HuH-7 (cell line): Measurements from ENCODE around the gene CDH15.
"Not testable (repeated sequence)": the region's sequence is repeated elsewhere in the genome, so short reads cannot be mapped to it uniquely, and the experiment has no call there.

Source experiments
- DNase-seq: peaks from one replicate; pipeline ENCODE4 v3.0.0; 2011; ENCODE audit warnings: low spot score

Gene CDH15

DNA sequence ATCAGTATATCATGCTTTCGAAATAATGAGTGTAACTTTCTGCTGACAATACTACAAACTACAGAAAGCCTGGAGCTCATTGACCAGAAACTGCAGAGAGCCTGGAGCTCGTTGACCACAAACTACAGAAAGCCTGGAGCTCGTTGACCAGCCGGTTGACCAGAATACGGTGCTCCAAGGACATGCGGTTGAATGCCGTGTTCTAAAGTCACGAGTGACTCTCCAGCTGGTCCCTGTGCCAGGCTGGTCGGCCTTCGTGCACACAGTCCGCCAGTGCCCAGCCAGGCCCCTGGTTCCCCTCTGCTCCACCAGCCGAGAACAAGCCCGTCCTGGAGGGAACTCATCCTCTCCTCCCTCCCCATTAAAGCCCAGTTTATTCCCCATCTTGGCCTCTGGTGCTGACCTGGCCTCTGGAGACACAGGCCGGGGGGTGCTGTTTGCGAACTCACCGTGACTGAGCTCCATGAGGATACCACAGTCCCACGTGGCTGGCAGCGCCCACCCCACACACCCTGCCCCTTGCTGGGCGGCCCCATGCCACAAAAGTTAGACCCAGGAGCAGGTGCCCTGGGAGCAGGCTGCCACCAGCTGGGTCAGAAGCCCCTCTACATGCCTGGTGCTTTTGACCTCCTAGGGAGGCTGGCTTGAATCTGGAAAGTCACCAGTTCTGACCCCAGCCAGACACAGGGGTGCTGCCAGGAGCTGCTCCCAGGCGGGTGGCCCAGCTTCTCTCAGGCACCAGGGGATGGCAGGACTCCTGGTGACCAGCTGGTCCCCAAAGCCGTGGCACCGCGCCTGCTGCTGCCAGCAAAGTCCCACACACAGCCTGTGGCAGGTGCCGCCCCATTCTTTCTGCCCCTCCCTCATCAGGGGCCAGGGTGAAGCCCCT lies 15.5 kb upstream of the CDH15 start:
- DNase-seq: no peak

DNA sequence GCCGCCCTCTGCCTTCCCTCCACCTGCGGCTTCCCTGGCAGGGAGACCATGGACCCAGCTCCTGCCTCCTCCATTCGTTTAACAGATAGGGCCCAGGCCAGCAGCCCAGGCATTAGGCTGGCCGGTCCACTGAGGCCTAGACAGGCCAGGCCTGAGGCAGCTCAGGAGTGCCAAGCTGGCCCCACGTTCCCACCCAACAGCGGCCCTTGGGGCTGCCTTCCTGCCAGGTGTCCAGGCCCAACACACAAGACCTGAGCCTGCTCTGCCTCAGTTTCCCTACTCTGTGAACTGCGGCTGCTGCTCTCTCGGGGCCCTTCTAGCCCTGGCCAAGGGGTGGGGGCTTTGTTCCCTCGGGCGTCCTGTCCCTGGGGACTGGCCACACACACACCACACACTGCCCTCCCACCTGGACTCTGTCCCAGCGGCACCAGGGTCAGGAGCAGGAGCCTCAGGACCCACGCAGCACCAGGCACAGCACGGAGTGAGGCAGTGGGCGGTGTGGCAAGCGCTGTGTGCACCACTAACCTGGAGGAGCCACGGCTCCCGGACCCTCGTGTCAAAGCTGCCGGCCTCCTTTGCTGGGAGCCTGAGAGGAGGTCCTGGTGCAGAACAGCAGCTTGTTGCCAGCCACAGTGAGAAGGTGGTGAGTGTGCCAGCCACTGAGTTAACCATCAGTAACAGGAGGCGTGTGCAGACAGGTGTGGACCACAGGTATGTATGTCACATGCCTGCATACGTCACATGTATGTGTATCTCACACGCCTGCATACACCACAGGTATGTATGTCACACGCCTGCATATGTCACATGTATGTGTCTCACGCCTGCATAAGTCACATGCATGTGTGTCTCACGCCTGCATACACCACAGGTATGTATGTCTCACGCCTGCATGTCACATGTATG lies 14.6 kb upstream of the CDH15 start:
- DNase-seq: no peak

DNA sequence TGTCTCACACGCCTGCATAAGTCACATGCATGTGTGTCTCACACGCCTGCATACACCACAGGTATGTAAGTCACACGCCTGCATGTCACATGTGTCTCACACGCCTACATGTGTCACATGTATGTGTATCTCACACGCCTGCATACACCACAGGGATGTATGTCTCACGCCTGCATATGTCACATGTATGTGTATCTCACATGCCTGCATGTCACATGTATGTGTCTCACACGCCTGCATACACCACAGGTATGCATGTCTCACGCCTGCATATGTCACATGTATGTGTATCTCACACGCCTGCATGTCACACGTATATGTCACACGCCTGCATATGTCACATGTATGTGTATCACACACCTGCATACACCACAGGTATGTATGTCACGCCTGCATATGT lies 13.8 kb upstream of the CDH15 start:
- no peak for DNase-seq

DNA sequence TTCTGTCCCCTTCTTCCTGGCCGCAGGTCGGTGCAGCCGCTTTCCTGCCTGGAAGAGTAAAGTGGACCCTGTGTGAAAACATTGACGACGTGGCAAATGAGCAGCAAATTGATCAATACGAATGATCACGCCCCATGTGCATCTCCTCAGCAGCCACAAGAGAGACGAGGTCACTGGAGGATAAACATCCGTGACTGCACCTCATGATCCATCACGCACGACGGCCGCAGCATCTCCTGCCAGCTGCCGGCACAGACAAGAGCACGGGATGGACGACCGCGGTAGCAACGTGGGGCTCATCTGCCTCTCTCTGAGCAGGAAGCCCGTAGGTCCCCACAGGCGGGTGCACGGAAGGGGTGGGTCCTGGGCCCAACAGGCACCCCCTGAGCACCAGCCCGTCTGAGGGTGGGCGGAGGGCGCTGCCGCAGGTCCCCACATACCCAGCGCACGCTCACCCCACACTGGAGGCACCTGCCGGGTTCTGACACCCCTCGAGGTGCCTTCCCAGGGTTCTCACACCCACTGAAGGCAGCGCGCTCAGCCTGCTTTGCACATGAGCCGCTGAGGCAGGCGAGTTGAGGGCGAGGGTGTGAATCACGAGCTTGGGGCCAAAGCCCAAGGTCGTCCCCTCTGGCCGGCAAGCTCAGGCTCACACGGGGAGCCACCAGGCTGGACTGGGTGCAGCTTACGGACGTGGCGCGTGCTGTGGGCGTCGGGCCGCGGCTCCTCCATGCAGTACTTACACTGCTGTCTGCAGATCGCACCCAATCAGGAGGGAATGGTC lies 12.3 kb upstream of the CDH15 start:
- DNase-seq: no peak

DNA sequence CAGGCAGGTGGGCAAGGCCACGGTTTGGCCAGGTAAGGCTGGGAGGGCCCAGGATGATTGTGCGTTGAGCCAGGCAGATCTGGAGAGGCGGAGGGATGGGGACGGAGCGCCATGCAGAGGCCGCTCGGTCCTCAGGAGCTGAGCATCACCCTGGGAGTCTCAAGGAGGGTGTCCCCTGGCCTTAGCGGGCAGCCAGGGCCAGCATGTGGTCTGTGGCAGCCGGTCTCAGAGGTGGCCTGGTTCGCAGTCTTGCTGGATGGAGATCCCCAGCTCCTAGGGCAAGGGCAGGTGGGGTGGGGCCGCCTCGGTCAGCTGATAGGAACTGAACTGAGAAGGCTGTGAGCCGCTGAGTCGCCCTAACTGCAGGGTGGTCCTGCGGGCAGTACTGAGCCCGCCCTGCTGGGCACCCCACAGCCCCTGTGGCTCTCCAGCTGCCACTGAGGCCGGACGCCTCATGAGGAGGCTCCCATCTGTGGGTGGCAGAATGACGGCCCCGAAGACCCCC lies 11.6 kb upstream of the CDH15 start:
- no peak for DNase-seq

DNA sequence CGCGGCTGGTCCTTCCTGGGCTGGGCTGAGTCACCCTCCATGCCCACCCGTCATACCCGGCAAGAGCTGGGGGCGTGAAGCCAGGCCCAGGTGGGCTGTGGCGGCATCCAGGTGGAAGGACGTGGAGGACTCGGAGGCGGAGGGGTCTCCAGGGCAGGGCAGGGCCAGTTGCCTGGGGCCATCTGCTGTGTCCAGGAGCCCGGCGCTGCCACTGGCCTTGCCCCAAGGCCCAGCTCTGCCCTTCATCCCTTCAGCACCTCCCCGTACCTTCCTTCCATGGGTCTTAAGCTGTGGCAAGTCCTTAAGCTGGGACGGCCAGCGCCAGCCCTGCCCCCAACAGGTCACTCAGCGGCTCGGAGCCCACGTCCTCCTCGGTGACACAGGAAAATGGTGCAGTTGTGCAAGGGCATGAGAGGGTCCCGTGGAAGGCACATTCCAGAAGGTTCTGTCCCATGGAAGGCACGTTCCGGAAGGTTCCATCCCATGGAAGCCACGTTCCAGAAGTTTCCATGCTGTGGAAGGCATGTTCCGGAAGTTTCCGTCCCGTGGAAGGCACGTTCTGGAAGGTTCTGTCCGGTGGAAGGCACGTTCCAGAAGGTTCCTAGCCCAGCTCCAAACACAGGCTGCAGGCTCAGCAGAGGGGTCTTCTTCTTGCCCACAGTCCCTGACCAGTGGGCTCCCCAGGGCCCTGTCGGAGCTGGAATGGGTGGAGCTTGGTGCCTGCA lies 10.4 kb upstream of the CDH15 start:
- no peak for DNase-seq

DNA sequence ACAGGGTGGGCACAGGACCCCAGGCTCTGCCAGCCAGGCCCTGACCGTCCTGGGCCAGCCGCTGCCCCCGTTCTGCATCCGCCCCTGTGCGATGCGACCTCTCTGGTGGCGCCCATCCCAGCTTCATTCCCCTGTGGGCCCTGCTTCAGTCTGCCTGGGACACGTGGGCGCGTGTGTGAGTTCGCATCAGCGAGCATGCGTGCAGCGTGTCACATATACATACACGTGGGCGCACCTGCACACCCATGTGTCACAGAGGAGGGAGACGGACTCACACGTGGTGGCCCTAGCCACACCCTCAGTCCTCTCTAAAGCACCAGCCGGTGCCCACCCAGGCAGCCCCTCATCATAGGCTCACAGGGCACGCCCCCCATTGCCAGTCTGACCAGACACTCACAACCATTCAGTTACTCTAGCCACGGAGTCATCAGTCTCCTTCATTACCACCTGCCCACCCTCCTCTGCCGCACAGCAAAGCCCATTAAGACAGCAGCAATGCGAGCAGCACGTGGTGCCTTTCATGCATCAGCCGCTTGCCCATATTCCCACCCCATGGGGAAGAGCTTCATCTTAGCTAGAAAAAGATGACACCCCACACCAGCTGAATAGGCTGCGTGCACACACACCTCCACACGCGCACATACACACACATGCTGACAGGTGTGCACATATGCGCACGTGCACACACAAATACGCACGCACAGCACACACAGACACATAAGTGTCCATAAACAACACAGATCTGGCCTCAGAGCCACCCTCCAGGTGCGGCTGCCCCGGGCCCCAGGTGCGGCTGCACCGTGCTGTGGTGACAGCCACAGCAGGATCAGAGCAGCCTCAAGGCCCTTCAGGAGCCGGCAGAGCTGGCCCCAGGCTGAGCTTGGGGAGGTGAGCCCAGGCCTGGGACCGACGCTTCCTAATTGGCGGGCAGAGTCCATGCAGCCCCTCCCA lies 9.5 kb upstream of the CDH15 start:
- DNase-seq: no peak

DNA sequence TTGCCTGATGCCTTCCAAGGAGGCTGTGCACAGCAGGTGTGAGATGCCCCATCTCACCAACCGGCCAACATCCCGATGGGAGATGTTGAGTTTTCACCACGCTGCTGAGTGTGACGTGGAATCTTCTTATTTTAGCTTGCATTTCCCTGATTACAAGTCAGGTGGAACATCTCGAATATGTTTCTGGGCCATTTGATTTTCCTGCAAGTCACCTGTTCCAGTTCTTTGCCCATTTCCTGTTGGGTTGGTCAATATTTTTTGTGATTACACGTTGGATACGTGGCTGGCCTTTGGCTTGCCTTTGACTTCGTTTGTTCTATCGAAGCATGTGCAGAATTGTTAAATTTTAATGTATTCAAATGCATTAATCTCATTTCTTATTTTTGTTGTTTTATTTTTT lies 8.3 kb upstream of the CDH15 start:
- no peak for DNase-seq

DNA sequence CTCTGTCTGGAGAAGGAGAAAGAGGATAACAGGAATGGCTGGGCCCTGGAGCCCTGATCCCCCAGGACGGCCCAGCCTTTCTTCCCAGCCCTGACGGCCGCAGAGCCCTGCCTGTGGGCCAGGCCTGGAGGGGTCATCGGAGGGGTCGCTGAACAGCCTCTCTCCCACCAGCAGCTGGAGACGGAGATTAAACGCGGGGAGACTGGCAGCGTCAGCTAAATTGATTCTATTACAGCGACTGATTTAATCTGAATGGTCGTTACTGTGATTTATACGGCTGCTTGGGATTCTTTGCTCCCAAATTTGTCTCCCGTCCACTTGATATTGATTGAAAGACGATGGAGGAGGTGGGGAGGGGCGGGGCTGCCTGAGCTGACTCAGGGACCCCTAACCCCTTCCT lies 7.1 kb upstream of the CDH15 start:
- DNase-seq: no peak

DNA sequence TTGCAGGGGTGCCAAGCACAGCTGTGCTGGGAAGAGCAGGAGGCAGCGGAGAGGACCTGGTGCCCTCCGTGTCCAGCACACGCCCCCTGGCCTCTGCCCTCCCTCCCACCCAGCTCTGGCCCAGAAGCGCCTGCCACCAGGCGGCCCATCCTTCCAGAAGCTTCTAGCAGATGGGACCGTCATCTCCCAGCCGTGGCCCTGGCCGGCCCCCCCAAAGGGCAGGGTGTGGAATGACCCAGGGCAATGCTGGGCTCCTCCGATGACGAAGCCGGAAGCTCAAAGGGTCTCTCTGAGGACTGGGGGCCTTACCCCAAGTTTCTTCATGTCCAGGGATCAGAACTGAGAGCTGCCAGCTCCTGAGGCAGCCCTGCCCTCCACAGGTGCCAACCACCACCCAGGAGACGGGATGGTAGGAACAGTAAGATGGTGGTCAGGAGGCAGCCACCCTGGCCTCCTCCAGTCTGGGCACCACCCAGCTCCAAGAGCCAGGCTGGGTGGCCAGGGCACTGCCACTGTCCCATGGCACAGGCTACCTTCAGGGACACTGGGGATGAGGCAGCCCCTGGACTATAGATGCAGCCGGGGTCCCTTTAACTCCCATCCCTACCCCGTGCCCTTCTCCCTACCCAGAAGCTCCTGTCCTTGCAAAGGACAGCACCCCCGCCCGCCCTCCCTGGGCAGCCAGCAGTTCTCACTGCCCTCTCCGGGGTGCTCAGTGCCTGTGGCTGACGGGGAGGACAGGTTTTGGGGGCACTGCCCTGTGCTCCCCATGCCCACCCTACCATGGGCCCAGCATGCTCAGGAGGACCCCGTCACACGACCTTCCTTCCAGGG lies 6.5 kb upstream of the CDH15 start:
- DNase-seq: no peak

DNA sequence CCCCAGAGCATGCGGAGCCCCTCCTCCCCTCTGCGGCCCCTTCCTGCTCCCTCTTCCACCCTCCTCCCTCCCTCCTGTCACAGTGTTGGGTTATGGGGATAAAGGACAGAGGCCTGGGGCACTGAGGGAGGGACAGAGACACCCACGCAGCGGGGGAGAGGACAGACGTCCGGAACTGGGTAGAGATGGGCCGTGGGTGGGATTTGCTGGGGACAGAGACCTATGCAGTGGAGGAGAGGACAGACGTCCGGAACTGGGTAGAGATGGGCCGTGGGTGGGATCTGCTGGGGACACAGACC lies 5.9 kb upstream of the CDH15 start:
- not testable (repeated sequence) for DNase-seq

DNA sequence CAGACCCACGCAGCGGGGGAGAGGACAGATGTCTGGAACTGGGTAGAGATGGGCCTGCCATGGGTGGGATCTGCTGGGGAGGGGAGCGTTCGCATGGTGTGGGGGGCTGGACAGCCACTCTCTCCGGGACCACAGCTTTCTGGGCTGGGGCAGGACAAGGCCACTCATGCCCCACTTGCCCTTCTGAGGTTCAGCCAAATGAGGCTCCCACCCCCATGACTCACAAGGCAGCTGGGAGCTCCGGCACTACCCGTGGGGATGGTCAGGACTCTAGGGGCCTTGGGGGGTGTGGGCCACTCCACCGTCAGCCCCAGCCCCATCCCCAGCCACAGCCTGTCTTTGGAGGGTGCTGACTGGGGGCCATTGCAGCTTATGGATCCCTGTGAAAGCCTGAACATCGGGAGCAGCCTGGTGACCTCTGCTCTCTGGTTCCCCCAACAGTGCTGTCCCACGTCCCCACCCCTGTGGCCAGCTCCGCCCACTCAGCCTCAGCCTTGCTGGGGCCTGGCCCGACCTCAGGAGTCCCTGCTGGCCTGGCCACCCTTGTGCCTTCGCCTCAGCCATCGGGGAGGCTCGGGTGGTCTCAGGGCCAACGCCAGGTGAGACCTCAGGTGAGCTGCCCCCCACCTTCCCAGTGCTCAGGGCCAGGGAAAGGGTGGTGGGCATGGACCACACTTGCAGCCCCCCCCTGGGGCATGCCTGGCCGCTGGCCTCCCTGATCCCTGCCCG lies 4.7 kb upstream of the CDH15 start:
- no peak for DNase-seq

DNA sequence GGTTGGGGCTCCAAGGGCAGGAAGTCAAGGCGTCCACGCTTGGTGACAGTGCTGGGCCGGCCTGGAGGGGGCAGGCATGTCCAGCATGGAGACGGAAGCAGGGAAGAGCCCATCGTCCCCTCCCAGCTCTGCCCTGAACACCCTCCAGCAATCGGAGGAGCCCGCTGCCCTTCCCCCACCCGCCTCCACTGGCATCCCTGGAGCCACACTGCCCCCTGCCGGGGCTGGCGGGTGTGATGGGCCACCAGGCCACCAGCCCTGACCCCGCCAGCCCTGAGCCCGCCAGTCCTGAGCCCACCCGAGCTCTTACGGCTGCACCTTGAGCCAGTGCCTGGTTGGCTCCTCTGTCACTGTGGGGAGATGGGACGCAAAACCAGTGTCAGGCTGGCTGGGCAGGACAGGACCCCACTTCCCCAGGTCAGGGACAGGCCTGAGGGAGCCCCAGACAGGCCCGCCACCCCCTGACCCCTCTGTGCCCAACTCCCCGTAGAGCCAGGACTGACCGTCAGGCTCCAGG lies 4.1 kb upstream of the CDH15 start:
- peak; percentile 99 for DNase-seq

DNA sequence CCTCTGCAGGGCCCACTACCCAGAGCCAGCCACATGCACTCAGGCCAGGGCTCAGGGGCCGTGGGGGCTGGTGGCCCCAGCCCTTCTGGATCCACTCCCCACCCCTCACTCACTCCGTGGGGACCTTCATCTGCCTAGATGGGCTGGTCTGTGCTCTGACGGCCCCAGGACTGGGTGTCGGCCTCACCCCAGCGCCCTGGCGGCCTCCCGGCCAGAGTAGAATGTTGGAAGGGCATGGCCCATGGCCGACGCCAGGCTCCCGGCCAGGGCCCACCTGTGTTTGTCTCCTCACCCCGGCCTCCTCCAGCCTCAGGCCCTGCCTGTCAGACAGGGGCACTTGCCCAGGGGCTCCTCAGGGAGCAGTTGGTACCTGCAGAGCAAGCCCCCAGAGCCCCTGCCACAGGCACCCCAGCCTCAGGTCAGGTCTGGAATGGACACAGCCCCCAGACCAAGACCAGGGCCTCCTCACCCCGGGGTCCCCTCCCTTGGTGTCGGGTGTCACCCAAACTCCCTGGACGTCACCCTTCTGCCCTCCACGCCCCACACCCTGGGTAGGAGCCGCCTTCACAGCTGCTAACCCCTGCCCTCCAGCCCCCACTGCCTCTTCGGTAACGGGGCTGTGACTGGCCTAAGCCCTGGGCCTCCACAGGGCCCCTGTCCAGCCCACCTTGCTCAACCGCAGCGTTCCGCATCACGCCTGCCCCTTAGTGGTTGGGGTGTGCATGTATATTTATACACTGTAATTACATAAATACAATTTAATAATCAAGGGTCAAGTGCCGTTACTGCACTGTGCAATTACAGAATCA lies 3.0 kb upstream of the CDH15 start:
- no peak for DNase-seq

DNA sequence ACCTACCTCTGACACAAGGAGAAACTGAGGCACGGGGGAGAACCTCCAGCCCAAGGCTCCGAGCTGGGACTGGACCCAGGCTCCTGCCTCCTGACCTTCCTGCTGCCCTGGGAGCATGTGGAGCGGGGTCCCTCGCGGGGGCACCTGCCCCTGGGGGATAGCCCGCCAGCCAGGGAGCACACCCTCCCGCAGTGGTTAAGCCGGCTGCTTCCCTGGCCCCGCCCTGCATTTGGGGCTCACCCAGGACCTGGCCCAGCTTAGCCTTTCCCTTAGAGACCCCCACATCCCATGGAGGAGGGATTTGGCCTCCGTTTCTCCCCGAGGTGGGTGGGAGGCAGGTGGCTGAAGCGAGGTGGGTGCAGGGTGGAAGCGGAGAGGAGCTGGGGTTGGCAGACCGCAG lies 1.8 kb upstream of the CDH15 start:
- no peak for DNase-seq

DNA sequence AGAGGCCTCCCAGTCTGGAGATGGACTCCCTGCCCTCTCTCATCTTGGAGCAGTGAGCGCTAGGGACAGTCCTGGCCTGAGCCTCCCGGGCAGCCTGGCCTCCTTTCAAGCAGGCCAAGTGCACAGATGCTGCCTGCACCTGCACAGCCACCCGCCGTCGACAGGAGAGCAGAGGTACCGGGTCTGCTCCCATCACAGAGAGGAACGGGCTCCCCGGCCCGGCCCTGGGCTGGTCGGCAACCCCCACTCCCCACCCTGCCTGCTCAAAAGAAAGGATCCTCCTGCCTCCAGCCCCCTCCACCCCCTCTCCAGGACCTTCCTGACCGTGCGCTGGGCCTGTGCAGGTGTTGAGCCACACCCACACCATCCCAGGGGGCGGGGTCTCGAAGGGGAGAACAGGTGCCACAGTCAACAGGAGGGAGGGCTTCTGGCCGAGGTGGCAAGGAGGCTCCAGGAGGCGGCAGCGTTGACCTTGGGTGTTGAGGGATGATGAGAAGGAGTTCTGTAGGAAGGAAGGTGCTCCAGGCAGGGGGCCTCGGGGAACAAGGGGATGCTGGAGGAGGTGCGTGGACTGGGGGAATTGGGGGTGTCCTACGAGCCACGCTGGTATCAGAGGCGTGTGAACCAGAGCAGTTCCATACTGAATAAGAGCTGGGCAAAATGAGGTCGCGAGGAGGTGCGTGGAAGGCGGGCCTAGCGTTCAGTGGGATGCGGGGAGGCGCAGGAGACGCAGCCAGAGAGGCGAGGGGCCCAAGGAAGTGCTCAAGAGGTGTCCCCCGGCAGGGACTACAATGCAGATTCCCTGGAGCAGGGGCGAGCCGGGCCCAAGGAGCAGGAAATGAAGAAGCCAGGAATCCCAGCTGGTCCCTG lies 967 bp upstream of the CDH15 start:
- DNase-seq: no peak

DNA sequence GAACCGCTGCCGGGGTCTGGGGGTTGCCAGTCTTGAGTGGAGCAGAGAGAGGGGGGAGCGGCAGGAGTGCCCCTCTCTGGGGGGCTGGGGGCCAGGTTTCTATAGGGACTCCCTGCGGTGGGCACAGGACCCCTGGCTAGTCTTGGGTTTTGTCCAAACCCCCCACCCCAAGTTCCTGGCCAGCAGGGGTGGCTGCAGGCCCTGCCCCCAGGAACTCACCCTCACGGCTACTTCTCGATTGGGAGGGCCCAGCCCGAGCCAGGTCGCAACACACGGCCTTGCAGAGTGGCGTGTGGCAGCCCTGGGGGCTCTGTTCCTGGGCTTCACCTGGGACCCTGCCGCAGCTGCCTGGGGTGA lies 601 bp downstream of the CDH15 start:
- DNase-seq: no peak
